Fibroblast of peridontal ligament (primary cell): ENCODE data around the gene FILIP1.

Experiments
- DNase-seq: peaks from one replicate; pipeline ENCODE4 v3.0.0-alpha.2; 2010; ENCODE audit errors: extremely low read depth

The FILIP1 gene

GRCh38 chr6:75268121-75268987, 225.2 kb downstream of the FILIP1 start:
- no peak for DNase-seq

DNA sequence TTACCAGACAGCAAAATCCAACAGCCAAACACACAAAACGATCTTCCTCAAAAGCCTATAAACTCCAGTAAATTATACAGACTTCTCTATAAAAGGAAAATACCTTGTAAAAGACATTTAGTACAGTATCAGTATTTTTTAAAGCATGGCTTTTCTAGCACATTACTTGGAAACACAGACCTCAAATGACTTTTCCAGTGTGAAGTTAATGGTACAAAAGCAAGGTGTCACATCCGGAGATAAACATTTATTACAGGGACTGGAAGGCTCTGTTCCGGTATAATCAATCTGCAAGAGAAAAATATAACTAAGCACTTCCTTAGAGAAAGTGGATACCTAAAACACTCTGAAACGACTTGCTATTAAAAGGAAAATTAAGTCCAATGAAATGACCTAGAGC, 226.1 kb downstream of the FILIP1 start:
- no peak for DNase-seq

GRCh38 chr6:75266716-75267291, 226.8 kb downstream of the FILIP1 start:
- DNase-seq, result peak; percentile 77

- DNase-seq, result no peak
Measured at GRCh38 chr6:75263401-75263750, 230.2 kb downstream of the FILIP1 start.

GRCh38 chr6:75262716-75263400, 230.7 kb downstream of the FILIP1 start:
- DNase-seq, result no peak

- no peak for DNase-seq
Measured at GRCh38 chr6:75261299-75261698, 232.3 kb downstream of the FILIP1 start.

- DNase-seq, result no peak
Measured at GRCh38 chr6:75257343-75258087, 236.1 kb downstream of the FILIP1 start.

- no peak for DNase-seq
Measured at GRCh38 chr6:75250552-75250951, 243.0 kb downstream of the FILIP1 start.

DNA sequence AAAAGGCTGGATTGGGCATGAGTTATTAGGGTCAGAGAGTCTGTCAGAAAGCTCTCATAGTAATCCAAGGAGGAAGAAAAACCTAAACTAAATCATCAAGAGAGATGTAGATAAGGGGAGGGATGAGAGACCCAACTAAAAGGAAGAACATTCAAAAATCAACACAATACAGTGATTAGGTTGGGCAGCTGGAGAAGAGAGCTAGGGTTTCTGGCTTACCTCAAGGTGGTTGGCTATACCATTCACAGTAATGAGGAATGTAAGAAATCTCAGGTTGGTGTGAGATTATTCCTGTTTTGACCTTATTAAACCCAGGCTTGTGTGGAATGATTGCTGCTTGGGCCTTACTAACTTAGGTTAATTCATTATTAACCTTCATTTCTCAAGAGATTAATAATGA, 243.8 kb downstream of the FILIP1 start:
- DNase-seq, result no peak

- DNase-seq, result peak; percentile 59
Measured at GRCh38 chr6:75246386-75246785, 247.2 kb downstream of the FILIP1 start.

DNA sequence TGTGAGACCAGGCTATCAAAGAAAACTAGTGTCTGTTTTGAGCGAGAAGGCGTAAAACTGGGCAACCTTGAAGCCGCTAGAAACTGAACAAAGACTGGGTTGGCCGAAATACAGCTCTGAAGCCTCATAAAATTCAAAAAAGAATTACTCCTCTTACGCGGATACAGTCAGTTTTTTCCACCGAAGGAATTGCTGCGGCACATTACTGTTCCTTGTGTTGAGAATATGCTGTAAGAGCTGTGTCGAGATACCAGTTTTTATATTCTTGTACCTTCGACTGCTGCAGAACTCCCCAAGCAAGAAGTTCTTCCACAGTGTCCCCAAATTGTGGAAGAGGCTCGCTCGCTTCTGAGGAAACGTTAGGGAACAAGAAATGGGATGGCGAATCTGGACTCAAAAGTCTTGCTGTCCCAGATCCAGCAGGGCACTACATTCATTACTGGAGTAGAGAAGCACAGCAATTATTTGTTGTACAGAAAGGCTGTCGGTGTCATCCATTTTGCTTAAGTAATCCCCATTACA, 249.5 kb downstream of the FILIP1 start:
- DNase-seq, result no peak

DNA sequence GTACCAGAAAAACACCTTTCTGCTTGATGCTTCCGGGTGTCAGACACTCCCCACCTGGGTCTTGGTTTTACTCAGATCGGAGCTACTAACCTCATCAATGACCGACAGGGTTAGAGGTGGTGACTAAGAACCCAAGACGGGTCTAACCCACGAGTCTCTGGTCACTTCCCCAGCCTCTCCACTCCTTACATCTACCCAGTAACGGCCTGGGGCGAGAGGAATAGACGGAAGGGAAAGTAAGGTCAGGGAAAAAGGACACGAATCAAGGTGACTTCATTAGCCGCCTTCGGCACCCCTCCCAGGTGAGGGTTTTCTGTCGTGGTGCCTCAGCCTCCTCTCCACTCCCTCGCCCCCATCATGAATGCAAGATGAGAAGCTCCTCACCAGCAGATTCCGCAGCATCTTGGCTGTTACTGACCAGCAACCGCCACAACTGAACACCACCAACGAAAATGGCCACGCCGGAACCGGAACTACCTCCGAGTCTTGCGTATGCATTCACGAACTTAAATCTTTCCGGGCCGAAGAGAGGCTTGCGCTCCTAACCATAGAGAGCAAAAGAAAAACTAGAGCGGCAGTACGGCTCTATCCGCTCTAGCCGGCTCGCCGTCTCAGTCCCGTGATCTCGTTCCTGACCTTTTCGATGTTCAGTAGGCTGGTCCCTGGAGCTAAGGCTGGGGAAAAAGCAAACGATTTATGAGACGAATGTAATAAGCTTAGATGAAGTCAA, 250.1 kb downstream of the FILIP1 start, which contains the start of gene COX7A2:
Gene COX7A2, minus strand, starts transcription at position 469 of the 730 bp plus-strand sequence. Its CDS starts 67 bp downstream, at position 402.
- peak; percentile 99 for DNase-seq
